Gastrocnemius medialis (tissue), 4 donors: ENCODE measurements around the gene OR4M1.
"Not testable (repeated sequence)": the region's sequence is repeated elsewhere in the genome, so short reads cannot be mapped to it uniquely, and the experiment has no call there.

Experiments
- POLR2A ChIP-seq, 2 donors: fragments of 450-650 bp; IDR thresholded peaks; one replicate each; pipeline ENCODE4 v1.6.1; 2017; ENCODE audit warnings: antibody characterized with exemption in 2 of 2, mild to moderate bottlenecking in 2 of 2, moderate library complexity in 2 of 2
- TF ChIP-seq, protein P1 (sequence below), 5 experiments: fragments of 450-650 bp in 3 of 5; fragments of 200-600 bp in 2 of 5; sonication (generic) in 2 of 5; IDR thresholded peaks in 4 of 5; conservative IDR thresholded peaks in 1 of 5; 1 replicate in 4 of 5; 2 replicates in 1 of 5; pipeline ENCODE4 v1.5.1; 2016 to 2019; ENCODE audit warnings: antibody characterized with exemption in 5 of 5, mild to moderate bottlenecking in 3 of 5, moderate library complexity in 3 of 5

GRCh38 chr14:19771491-19771890, 1.8 kb upstream of the OR4M1 start:
- TF ChIP-seq, protein P1, sequence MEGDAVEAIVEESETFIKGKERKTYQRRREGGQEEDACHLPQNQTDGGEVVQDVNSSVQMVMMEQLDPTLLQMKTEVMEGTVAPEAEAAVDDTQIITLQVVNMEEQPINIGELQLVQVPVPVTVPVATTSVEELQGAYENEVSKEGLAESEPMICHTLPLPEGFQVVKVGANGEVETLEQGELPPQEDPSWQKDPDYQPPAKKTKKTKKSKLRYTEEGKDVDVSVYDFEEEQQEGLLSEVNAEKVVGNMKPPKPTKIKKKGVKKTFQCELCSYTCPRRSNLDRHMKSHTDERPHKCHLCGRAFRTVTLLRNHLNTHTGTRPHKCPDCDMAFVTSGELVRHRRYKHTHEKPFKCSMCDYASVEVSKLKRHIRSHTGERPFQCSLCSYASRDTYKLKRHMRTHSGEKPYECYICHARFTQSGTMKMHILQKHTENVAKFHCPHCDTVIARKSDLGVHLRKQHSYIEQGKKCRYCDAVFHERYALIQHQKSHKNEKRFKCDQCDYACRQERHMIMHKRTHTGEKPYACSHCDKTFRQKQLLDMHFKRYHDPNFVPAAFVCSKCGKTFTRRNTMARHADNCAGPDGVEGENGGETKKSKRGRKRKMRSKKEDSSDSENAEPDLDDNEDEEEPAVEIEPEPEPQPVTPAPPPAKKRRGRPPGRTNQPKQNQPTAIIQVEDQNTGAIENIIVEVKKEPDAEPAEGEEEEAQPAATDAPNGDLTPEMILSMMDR (IDR thresholded peaks at IDR 0.05 in 4 of 5, conservative IDR thresholded peaks at IDR 0.05 in 1 of 5), result not testable (repeated sequence)
- not testable (repeated sequence) for TF ChIP-seq POLR2A (IDR thresholded peaks at IDR 0.05)
